K562 (cell line): ENCODE measurements around the gene FTO. TPM values are rescaled to one million over a fixed set of nuclear protein-coding genes. Genes with fewer than 3 reads are reported as not detected.

Experiments
- ATAC-seq: fragments of 200-7000 bp; cut with Tn5 transposase; 3 replicates; pipeline ENCODE4 v1.9.1; 2020; ENCODE audit warnings: moderate library complexity
- BruUV-seq: library from RNA; stranded (reverse); fragments of 400-500 nt; replicated peaks from 2 replicates; lab custom pipeline; 2021; lab: Mats Ljungman, UMichigan
- CTCF ChIA-PET: fragments of 300-600 bp; formaldehyde crosslinking; extraction: SDS; loops from one replicate; lab custom pipeline; 2021; ENCODE audit warnings: low intra/inter-chr PET ratio; lab: Yijun Ruan, JAX
- POLR2A ChIA-PET: fragments of 300-600, 350-650 bp; sonication (Branson Sonifier 250); formaldehyde crosslinking; extraction: SDS; loops from one replicate; lab custom pipeline; 2021; ENCODE audit warnings: antibody characterized with exemption, inconsistent platforms; lab: Yijun Ruan, JAX
- DNase-seq, 4 experiments: peaks; one replicate each; pipeline versions ENCODE4 v3.0.0 to v3.0.0-alpha.2; 2011 to 2018; ENCODE audit warnings: low spot score in 3 of 4, mixed read lengths in 3 of 4; ENCODE audit errors: extremely low read depth in 1 of 4
- FAIRE-seq: peaks from 2 replicates; lab custom pipeline; 2011; peaks lifted over from hg19 to GRCh38; lab: Jason Lieb, UNC
- H2AFZ ChIP-seq: 2 replicates; pipeline ENCODE4 v1.6.0; 2011; ENCODE audit warnings: low read depth, low read length, control low read depth, inconsistent platforms
- H3K27ac ChIP-seq: fragments of 200-600 bp; 3 replicates; pipeline ENCODE4 v1.8.0; 2011; ENCODE audit warnings: low read depth, mild to moderate bottlenecking, control low read depth, inconsistent platforms, low read length, moderate library complexity, mixed read lengths; ENCODE audit errors: extremely low read depth
- H3K27me3 ChIP-seq, 2 experiments: fragments of 300-600 bp in 1 of 2; 2 replicates in 1 of 2; 3 replicates in 1 of 2; pipeline versions ENCODE4 v1.6.0 to v1.8.0; 2011; ENCODE audit warnings: inconsistent platforms in 2 of 2, low read length in 2 of 2, mild to moderate bottlenecking in 1 of 2, mixed read lengths in 1 of 2, moderate library complexity in 1 of 2; ENCODE audit not compliant: control insufficient read depth in 2 of 2, insufficient read depth in 2 of 2
- H3K36me3 ChIP-seq: fragments of 300-600 bp; 3 replicates; pipeline ENCODE4 v1.8.0; 2011; ENCODE audit warnings: mild to moderate bottlenecking, low read length, inconsistent platforms; ENCODE audit not compliant: control insufficient read depth, insufficient read depth
- H3K4me1 ChIP-seq, 2 experiments: fragments of 200-600 bp in 1 of 2; replicated peaks in 1 of 2; 2 replicates in 1 of 2; 3 replicates in 1 of 2; pipeline versions ENCODE4 v1.5.1 to v1.8.0; 2011; ENCODE audit warnings: inconsistent platforms in 2 of 2, low read length in 2 of 2, mild to moderate bottlenecking in 1 of 2, mixed read lengths in 1 of 2, moderate library complexity in 1 of 2; ENCODE audit not compliant: control insufficient read depth in 2 of 2, insufficient read depth in 2 of 2
- H3K4me2 ChIP-seq: 2 replicates; pipeline ENCODE4 v1.6.1; 2011; ENCODE audit warnings: low read length, control low read depth, inconsistent platforms, mixed read lengths; ENCODE audit not compliant: insufficient read depth
- H3K4me3 ChIP-seq: fragments of 200-600 bp; sonication (generic), shearing (Covaris generic); 2 replicates; pipeline ENCODE4 v1.5.1; 2016; ENCODE audit warnings: control low read depth, inconsistent platforms
- H3K79me2 ChIP-seq: fragments of 200-600 bp; 3 replicates; pipeline ENCODE4 v1.8.0; 2011; ENCODE audit warnings: low read length, inconsistent platforms; ENCODE audit not compliant: control insufficient read depth, insufficient read depth
- H3K9ac ChIP-seq, 2 experiments: 2 replicates each; pipeline versions ENCODE4 v1.6.0 to v1.6.1; 2011; ENCODE audit warnings: low read depth in 2 of 2, low read length in 2 of 2, control low read depth in 1 of 2, inconsistent platforms in 1 of 2, mild to moderate bottlenecking in 1 of 2, mixed read lengths in 1 of 2; ENCODE audit not compliant: insufficient read depth in 1 of 2
- H3K9me1 ChIP-seq: one replicate; pipeline ENCODE4 v1.6.0; 2011; ENCODE audit warnings: inconsistent platforms, mild to moderate bottlenecking, low read length, moderate library complexity; ENCODE audit not compliant: control insufficient read depth, insufficient read depth
- H3K9me3 ChIP-seq: replicated peaks from 2 replicates; pipeline ENCODE4 v1.5.1; 2011; ENCODE audit warnings: low read depth, low read length, inconsistent platforms; ENCODE audit not compliant: control insufficient read depth, insufficient read depth
- H4K20me1 ChIP-seq: replicated peaks from 2 replicates; pipeline ENCODE4 v1.6.1; 2011; ENCODE audit warnings: low read length, inconsistent platforms, mixed read lengths; ENCODE audit not compliant: control insufficient read depth, insufficient read depth
- CBX3 ChIP-seq, 2 experiments: IDR thresholded peaks; 1 replicate in 1 of 2; 2 replicates in 1 of 2; pipeline ENCODE4 v1.6.1; 2012; ENCODE audit warnings: inconsistent platforms in 2 of 2, low read length in 2 of 2, borderline replicate concordance in 1 of 2, control low read depth in 1 of 2
- NFIC ChIP-seq: fragments of 450-650 bp; IDR thresholded peaks from 2 replicates; pipeline ENCODE4 v1.6.1; 2017; ENCODE audit warnings: mild to moderate bottlenecking, inconsistent platforms
- NR2C2 ChIP-seq, 2 experiments: fragments of 200-800 bp in 1 of 2; sonication (Bioruptor generic) in 1 of 2; sonication (generic) in 1 of 2; formaldehyde crosslinking in 1 of 2; IDR thresholded peaks; 2 replicates each; pipeline versions ENCODE4 v1.6.1 to v1.8.0; 2016 to 2022; ENCODE audit warnings: mild to moderate bottlenecking in 1 of 2, missing compliant biosample characterization in 1 of 2, missing genetic modification characterization in 1 of 2, missing genetic modification reagents in 1 of 2
- RBM34 ChIP-seq: fragments of 200-400 bp; formaldehyde crosslinking; IDR thresholded peaks from 2 replicates; pipeline ENCODE4 v1.6.1; 2018; ENCODE audit warnings: low read length, borderline replicate concordance; ENCODE audit not compliant: insufficient read depth
- USF1 ChIP-seq: sonication (generic); formaldehyde crosslinking; IDR thresholded peaks from 2 replicates; pipeline ENCODE4 v1.9.0; 2022; ENCODE audit warnings: mild to moderate bottlenecking, missing genetic modification reagents
- USF2 ChIP-seq: sonication (generic); formaldehyde crosslinking; IDR thresholded peaks from 2 replicates; pipeline ENCODE4 v1.5.0; 2020; ENCODE audit warnings: missing genetic modification reagents
- XRCC5 ChIP-seq: fragments of 200-400 bp; formaldehyde crosslinking; IDR thresholded peaks from 2 replicates; pipeline ENCODE4 v1.6.1; 2017; ENCODE audit warnings: low read depth, mild to moderate bottlenecking, low read length
- ZNF518B ChIP-seq: fragments of 250-450 bp; sonication (Bioruptor Pico); IDR thresholded peaks from 2 replicates; pipeline ENCODE4 v1.5.0; 2021; ENCODE audit warnings: mild to moderate bottlenecking, moderate library complexity
- ZNF76 ChIP-seq: fragments of 250-450 bp; sonication (Bioruptor Pico); IDR thresholded peaks from 2 replicates; pipeline ENCODE4 v1.4.0; 2020; ENCODE audit warnings: mild to moderate bottlenecking, moderate library complexity, borderline replicate concordance
- whole genome bisulfite sequencing: fragments of 100-300 bp; shearing (Covaris generic); methylation state at CpG from one replicate; pipeline ENCODE4 v1.1.6; 2016; ENCODE audit warnings: low coverage, mixed read lengths; ENCODE audit not compliant: insufficient coverage; ENCODE audit errors: missing lambda C conversion rate; 5-methylcytosine and 5-hydroxymethylcytosine counted together
- in situ Hi-C: fragments of 300-500 bp; cut with MboI; formaldehyde crosslinking; loops from 4 replicates; pipeline ENCODE4 v1.15.0; 2018; ENCODE audit warnings: inconsistent platforms, mixed read lengths
- intact Hi-C: fragments of 100-400 bp; cut with micrococcal nuclease; formaldehyde crosslinking; loops from 2 replicates; pipeline ENCODE4 v1.14.2; 2022
- polyA plus RNA-seq, 8 experiments: library from polyadenylated mRNA; depleted of rRNA in 4 of 8; stranded (reverse) in 5 of 8; unstranded in 3 of 8; fragments of >200 nt; fragmentation: Nextera tagmentation in 2 of 8; fragmentation: Illumina TruSeq in 1 of 8; extraction: Ambion mirVana in 2 of 8; extraction: Trizol in 1 of 8; gene quantifications; 2 replicates each; pipeline versions ENCODE4 v1.2.1 to v1.2.3, GENCODE V29; 2011 to 2014; ENCODE audit warnings: inconsistent platforms in 1 of 8, missing spikeins in 1 of 8
- total RNA-seq, 7 experiments: library from RNA; depleted of rRNA in 6 of 7; stranded (reverse); fragments of >200 nt in 6 of 7; fragmentation: Illumina TruSeq in 2 of 7; extraction: Trizol in 2 of 7; gene quantifications; 2 replicates each; pipeline versions ENCODE4 v1.2.1 to v1.2.3, GENCODE V29; 2011 to 2021; ENCODE audit warnings: low replicate concordance in 1 of 7
- TF ChIP-seq, protein P1 (sequence below): sonication (generic); formaldehyde crosslinking; IDR thresholded peaks from 2 replicates; pipeline ENCODE4 v1.8.0; 2023; ENCODE audit warnings: mild to moderate bottlenecking, missing genetic modification reagents

Gene FTO
- total and polyA plus RNA-seq, 9 of the 15 experiments (the other 6 are each of a cell fraction or from before 2014, with no cell fraction given) = 11.3 to 27.7 (median 25.5) TPM

DNA sequence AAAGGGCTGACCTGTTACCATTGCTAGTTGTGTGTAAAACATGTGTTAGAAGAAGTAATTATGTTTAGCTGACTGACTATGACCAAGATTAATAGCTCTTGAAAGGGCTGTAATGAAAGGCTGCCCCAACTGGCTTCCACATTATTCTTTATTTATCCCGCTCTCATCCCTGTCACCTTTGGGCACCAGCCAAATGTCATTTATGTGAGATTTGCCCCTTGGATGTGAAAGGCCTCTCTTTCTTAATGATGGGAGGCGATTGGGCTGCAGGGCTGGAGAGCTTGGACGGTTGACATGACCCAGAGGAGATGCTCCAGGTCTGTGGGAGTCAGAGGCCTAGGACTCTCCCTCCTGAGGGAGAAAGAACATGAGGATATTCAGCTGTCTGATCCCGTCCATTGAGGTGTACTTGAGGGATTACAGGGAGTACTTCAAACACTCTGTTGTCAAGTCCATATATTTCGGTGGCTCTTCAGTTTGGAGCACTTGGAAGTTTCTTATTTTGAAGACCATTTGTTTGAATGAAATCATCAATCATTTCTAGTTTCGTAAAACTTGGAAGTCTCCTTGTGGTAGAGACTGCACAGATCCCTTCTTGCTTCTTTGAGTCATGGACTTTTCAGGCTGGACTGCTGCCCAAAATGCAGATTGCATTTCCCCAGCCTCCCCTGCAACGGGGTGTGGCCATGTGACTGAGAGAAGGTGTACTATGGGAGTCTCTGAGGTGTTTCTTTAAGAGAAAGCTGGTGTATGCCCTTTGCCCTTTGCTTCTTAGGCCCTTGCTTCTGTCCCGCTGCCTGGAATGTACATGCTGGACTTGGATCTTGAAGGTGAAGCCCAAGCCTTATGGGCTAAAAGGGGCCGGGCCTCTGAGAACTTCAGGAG is 51.3 kb downstream of the FTO start:
- ATAC-seq (peak; percentile 76), FAIRE-seq (no peak), DNase-seq (peak in 2 of 4 experiments; percentile 22 to 58)
- Histone ChIP-seq H3K36me3 (no peaks in the 10 kb centered on the region), H4K20me1 (0 out of 2 replicates have a peak, but pooled peaks cover 4% of the 10 kb centered on the region), H3K9me1 (no peaks in the 10 kb centered on the region), H2AFZ (no peak overlapping the region), H3K27ac (no peak overlapping the region), H3K27me3 (no peaks in the 10 kb centered on the region), H3K9me3 (no peaks in the 10 kb centered on the region), H3K9ac (no peak overlapping the region), H3K4me3 (no peak overlapping the region), H3K79me2 (no peaks in the 10 kb centered on the region), H3K4me1 (no peaks in the 10 kb centered on the region; a peak in 1 of 5 replicates), H3K4me2 (no peak overlapping the region)
- BruUV-seq = no TSS peak
- intact Hi-C loops = loop anchor here (10.0 kb wide), 1 partner anchor 210 kb away; no protein-coding TSS in a partner anchor
- in situ Hi-C loops = no loop called here
- ChIA-PET CTCF (no interaction called here), POLR2A (interaction anchor here (0.7 kb wide), 1 partner anchor 658 kb away, joined by 3 read pairs; no protein-coding TSS in a partner anchor)
- WGBS = 35% methylated on average over 9 of the region's 9 CpGs
- TF ChIP-seq ZNF518B = no peak
- no peak for TF ChIP-seq XRCC5
- 0 out of 2 replicates have a peak, but pooled peaks have one; percentile 11 for TF ChIP-seq NFIC
- TF ChIP-seq ZNF76 (CRISPR knock-in tag) = no peak
- TF ChIP-seq CBX3 (IDR thresholded peaks at IDR 0.05; ENCODE audit: borderline replicate concordance in 1 of 2, low read length in 2 of 2) = no peak
- TF ChIP-seq NR2C2 (CRISPR knock-in tag; IDR thresholded peaks at IDR 0.05) = no peak
- peak; percentile 54; the same call in 1 of the 2 replicates for TF ChIP-seq NR2C2 (tag; IDR thresholded peaks at IDR 0.05)
- no peak for TF ChIP-seq RBM34
- TF ChIP-seq USF2 (CRISPR knock-in tag) = peak; percentile 46
- TF ChIP-seq, protein P1, sequence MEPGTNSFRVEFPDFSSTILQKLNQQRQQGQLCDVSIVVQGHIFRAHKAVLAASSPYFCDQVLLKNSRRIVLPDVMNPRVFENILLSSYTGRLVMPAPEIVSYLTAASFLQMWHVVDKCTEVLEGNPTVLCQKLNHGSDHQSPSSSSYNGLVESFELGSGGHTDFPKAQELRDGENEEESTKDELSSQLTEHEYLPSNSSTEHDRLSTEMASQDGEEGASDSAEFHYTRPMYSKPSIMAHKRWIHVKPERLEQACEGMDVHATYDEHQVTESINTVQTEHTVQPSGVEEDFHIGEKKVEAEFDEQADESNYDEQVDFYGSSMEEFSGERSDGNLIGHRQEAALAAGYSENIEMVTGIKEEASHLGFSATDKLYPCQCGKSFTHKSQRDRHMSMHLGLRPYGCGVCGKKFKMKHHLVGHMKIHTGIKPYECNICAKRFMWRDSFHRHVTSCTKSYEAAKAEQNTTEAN (CRISPR knock-in tag) = no peak
- peak; percentile 15; the same call in 1 of the 2 replicates for TF ChIP-seq USF1
